Measurements from ENCODE around the gene RET.

RET gene

GRCh38 chr10:43120116-43120928, 43.5 kb downstream of the RET start:
- DNase-seq, result no peak

GRCh38 chr10:43120929-43121314, 44.1 kb downstream of the RET start:
- no peak for DNase-seq

GRCh38 chr10:43121444-43121843, 44.6 kb downstream of the RET start:
- DNase-seq, result no peak

- no peak for DNase-seq
Measured at GRCh38 chr10:43122096-43122495, 45.2 kb downstream of the RET start.

GRCh38 chr10:43122826-43123225, 46.0 kb downstream of the RET start:
- DNase-seq, result no peak

GRCh38 chr10:43123361-43124093, 46.7 kb downstream of the RET start:
- DNase-seq, result no peak

- DNase-seq, result no peak
Measured at GRCh38 chr10:43124094-43124521, 47.2 kb downstream of the RET start.

GRCh38 chr10:43124574-43125273, 47.9 kb downstream of the RET start:
- DNase-seq, result no peak

- DNase-seq, result no peak
Measured at GRCh38 chr10:43125274-43125845, 48.5 kb downstream of the RET start.

- DNase-seq, result no peak
Measured at GRCh38 chr10:43125881-43126731, 49.2 kb downstream of the RET start.

- DNase-seq, result no peak
Measured at GRCh38 chr10:43126759-43127424, 50.0 kb downstream of the RET start.

- DNase-seq, result no peak
Measured at GRCh38 chr10:43127442-43127841, 50.6 kb downstream of the RET start.

GRCh38 chr10:43128331-43128730, 51.5 kb downstream of the RET start:
- DNase-seq, result no peak

GRCh38 chr10:43128958-43129706, 52.3 kb downstream of the RET start:
- DNase-seq, result peak in 8 of 56 donors; percentile 18 to 50 (median 26)

GRCh38 chr10:43130770-43131171, 53.9 kb downstream of the RET start:
- no peak for DNase-seq

- no peak for DNase-seq
Measured at GRCh38 chr10:43131256-43131655, 54.4 kb downstream of the RET start.

- no peak for DNase-seq
Measured at GRCh38 chr10:43131906-43132305, 55.0 kb downstream of the RET start.

- no peak for DNase-seq
Measured at GRCh38 chr10:43132867-43133787, 56.3 kb downstream of the RET start.

Data from amygdala (tissue), 56 donors.